NT2/D1 (cell line): Measurements from ENCODE around the gene BRD4.

Experiments
- SUZ12 ChIP-seq: IDR thresholded peaks from 2 replicates; pipeline ENCODE4 v1.6.1; 2011; ENCODE audit not compliant: insufficient read length, insufficient read depth; ENCODE audit errors: extremely low read depth
- YY1 ChIP-seq: IDR thresholded peaks from 2 replicates; pipeline ENCODE4 v1.6.1; 2011; ENCODE audit not compliant: insufficient read length, insufficient read depth
- ZNF274 ChIP-seq: IDR thresholded peaks from 2 replicates; pipeline ENCODE4 v1.6.1; 2011; ENCODE audit warnings: mild to moderate bottlenecking, low read depth, low read length

GRCh38 chr19:15358918-15359317, 26.6 kb upstream of the BRD4 start:
- TF ChIP-seq SUZ12 = no peak
- no peak for TF ChIP-seq ZNF274
- TF ChIP-seq YY1 = no peak
